Measurements from ENCODE around the gene EMILIN2.
A peak's percentile ranks its signal among the peaks of the same experiment; 100 is the strongest.

The EMILIN2 gene

GRCh38 chr18:2840521-2840920 lies 6.3 kb upstream of the EMILIN2 start:
- no peak overlapping the region for H3K4me3 ChIP-seq (ENCODE audit: insufficient read depth in 1 of 2, low read depth in 1 of 2, low read length in 2 of 2)
- no peak overlapping the region for H2BK12ac ChIP-seq (ENCODE audit: low read length in 2 of 2)
- H3K27me3 ChIP-seq (ENCODE audit: control insufficient read depth in 1 of 2, insufficient read depth in 1 of 2, low read length in 2 of 2), result peaks cover 0 to 30% of the 10 kb centered on the region in 2 experiments
- no peak overlapping the region for H3K27ac ChIP-seq (ENCODE audit: low read length, poor library complexity, severe bottlenecking)
- H2BK120ac ChIP-seq (ENCODE audit: low read depth, low read length), result no peak overlapping the region
- no peak overlapping the region for H2AFZ ChIP-seq (ENCODE audit: low read depth, low read length)
- H2BK15ac ChIP-seq (ENCODE audit: low read depth, poor library complexity, severe bottlenecking), result no peak overlapping the region
- no CpG with 5 or more reads among the region's 1 CpG for WGBS
- H4K8ac ChIP-seq (ENCODE audit: low read length), result no peak overlapping the region
- H3K4ac ChIP-seq (ENCODE audit: low read depth in 1 of 2, low read length in 2 of 2), result no peak overlapping the region
- H3K36me3 ChIP-seq (ENCODE audit: control insufficient read depth in 1 of 2, insufficient read depth in 2 of 2, low read depth in 1 of 2, low read length in 2 of 2), result no peaks in the 10 kb centered on the region
- H3K23ac ChIP-seq (ENCODE audit: low read length in 2 of 2), result no peak overlapping the region
- no peak overlapping the region for H3K18ac ChIP-seq (ENCODE audit: low read depth in 1 of 2, low read length in 2 of 2)
- no peaks in the 10 kb centered on the region for H3K4me1 ChIP-seq (ENCODE audit: control insufficient read depth, insufficient read depth, low read depth, low read length)
- H2BK5ac ChIP-seq (ENCODE audit: low read depth, low read length, poor library complexity, severe bottlenecking), result no peak overlapping the region
- no peak for DNase-seq
- H2AK5ac ChIP-seq (ENCODE audit: low read length, severe bottlenecking), result no peak overlapping the region
- H3K79me1 ChIP-seq (replicated peaks; ENCODE audit: low read length, poor library complexity, severe bottlenecking), result no peaks in the 10 kb centered on the region
- H3K14ac ChIP-seq (ENCODE audit: low read length in 2 of 2), result no peak overlapping the region
- no peaks in the 10 kb centered on the region for H3K9me3 ChIP-seq (ENCODE audit: control insufficient read depth, low read length)
- no peak overlapping the region for H4K91ac ChIP-seq (ENCODE audit: low read length)
- no peak overlapping the region for H3K4me2 ChIP-seq (ENCODE audit: low read length, poor library complexity, severe bottlenecking)
- H3K9ac ChIP-seq (ENCODE audit: low read length), result no peak overlapping the region

GRCh38 chr18:2843146-2843545 lies 3.7 kb upstream of the EMILIN2 start:
- no peaks in the 10 kb centered on the region for H3K36me3 ChIP-seq (ENCODE audit: control insufficient read depth in 1 of 2, insufficient read depth in 2 of 2, low read depth in 1 of 2, low read length in 2 of 2)
- no peak overlapping the region for H2AK5ac ChIP-seq (ENCODE audit: low read length, severe bottlenecking)
- H3K27ac ChIP-seq (ENCODE audit: low read length, poor library complexity, severe bottlenecking), result no peak overlapping the region
- no peak overlapping the region for H3K4me3 ChIP-seq (ENCODE audit: insufficient read depth in 1 of 2, low read depth in 1 of 2, low read length in 2 of 2)
- DNase-seq, result no peak
- H3K27me3 ChIP-seq (ENCODE audit: control insufficient read depth in 1 of 2, insufficient read depth in 1 of 2, low read length in 2 of 2), result peaks cover 0 to 38% of the 10 kb centered on the region in 2 experiments
- no peak overlapping the region for H4K91ac ChIP-seq (ENCODE audit: low read length)
- H3K4me1 ChIP-seq (ENCODE audit: control insufficient read depth, insufficient read depth, low read depth, low read length), result peaks cover 16% of the 10 kb centered on the region
- H2BK15ac ChIP-seq (ENCODE audit: low read depth, poor library complexity, severe bottlenecking), result no peak overlapping the region
- no peak overlapping the region for H4K8ac ChIP-seq (ENCODE audit: low read length)
- H3K4me2 ChIP-seq (ENCODE audit: low read length, poor library complexity, severe bottlenecking), result no peak overlapping the region
- H3K23ac ChIP-seq (ENCODE audit: low read length in 2 of 2), result no peak overlapping the region
- no peak overlapping the region for H2BK120ac ChIP-seq (ENCODE audit: low read depth, low read length)
- WGBS, result 88% methylated on average over 5 of the region's 6 CpGs
- no peak overlapping the region for H3K18ac ChIP-seq (ENCODE audit: low read depth in 1 of 2, low read length in 2 of 2)
- H3K9ac ChIP-seq (ENCODE audit: low read length), result no peak overlapping the region
- H3K9me3 ChIP-seq (ENCODE audit: control insufficient read depth, low read length), result no peaks in the 10 kb centered on the region
- no peak overlapping the region for H3K4ac ChIP-seq (ENCODE audit: low read depth in 1 of 2, low read length in 2 of 2)
- no peak overlapping the region for H2BK5ac ChIP-seq (ENCODE audit: low read depth, low read length, poor library complexity, severe bottlenecking)
- H3K79me1 ChIP-seq (replicated peaks; ENCODE audit: low read length, poor library complexity, severe bottlenecking), result no peaks in the 10 kb centered on the region
- no peak overlapping the region for H2AFZ ChIP-seq (ENCODE audit: low read depth, low read length)
- H3K14ac ChIP-seq (ENCODE audit: low read length in 2 of 2), result no peak overlapping the region
- H2BK12ac ChIP-seq (ENCODE audit: low read length in 2 of 2), result no peak overlapping the region

GRCh38 chr18:2845172-2845571 lies 1.6 kb upstream of the EMILIN2 start:
- no peak overlapping the region for H3K27ac ChIP-seq (ENCODE audit: low read length, poor library complexity, severe bottlenecking)

GRCh38 chr18:2847317-2848246 lies 776 bp downstream of the EMILIN2 start:
- Histone ChIP-seq H3K27me3 (ENCODE audit: control insufficient read depth in 1 of 2, insufficient read depth in 1 of 2, low read length in 2 of 2) (peaks cover 0 to 43% of the 10 kb centered on the region in 2 experiments), H3K4ac (ENCODE audit: low read depth in 1 of 2, low read length in 2 of 2) (no peak overlapping the region), H3K9me3 (ENCODE audit: control insufficient read depth, low read length) (no peaks in the 10 kb centered on the region), H3K4me3 (ENCODE audit: insufficient read depth in 1 of 2, low read depth in 1 of 2, low read length in 2 of 2) (peak overlapping the region; percentile 54 to 80), H3K18ac (ENCODE audit: low read depth in 1 of 2, low read length in 2 of 2) (no peak overlapping the region), H3K27ac (ENCODE audit: low read length, poor library complexity, severe bottlenecking) (no peak overlapping the region), H2AFZ (ENCODE audit: low read depth, low read length) (no peak overlapping the region), H2BK15ac (ENCODE audit: low read depth, poor library complexity, severe bottlenecking) (no peak overlapping the region), H3K23ac (ENCODE audit: low read length in 2 of 2) (no peak overlapping the region), H2BK5ac (ENCODE audit: low read depth, low read length, poor library complexity, severe bottlenecking) (no peak overlapping the region), H2BK12ac (ENCODE audit: low read length in 2 of 2) (no peak overlapping the region), H3K36me3 (ENCODE audit: control insufficient read depth in 1 of 2, insufficient read depth in 2 of 2, low read depth in 1 of 2, low read length in 2 of 2) (no peaks in the 10 kb centered on the region), H2BK120ac (ENCODE audit: low read depth, low read length) (no peak overlapping the region), H4K8ac (ENCODE audit: low read length) (no peak overlapping the region), H3K14ac (ENCODE audit: low read length in 2 of 2) (no peak overlapping the region), H3K79me1 (replicated peaks; ENCODE audit: low read length, poor library complexity, severe bottlenecking) (no peaks in the 10 kb centered on the region), H2AK5ac (ENCODE audit: low read length, severe bottlenecking) (no peak overlapping the region), H4K91ac (ENCODE audit: low read length) (no peak overlapping the region), H3K4me2 (ENCODE audit: low read length, poor library complexity, severe bottlenecking) (peak overlapping the region; percentile 96), H3K4me1 (ENCODE audit: control insufficient read depth, insufficient read depth, low read depth, low read length) (peaks cover 18% of the 10 kb centered on the region), H3K9ac (ENCODE audit: low read length) (peak overlapping the region; percentile 85)
- WGBS, result under 1% methylated on average over 63 of the region's 80 CpGs
- peak; percentile 30 for DNase-seq

More at GRCh38 chr18:2845172-2845571, 1.6 kb upstream of the EMILIN2 start:
- no peak overlapping the region for H3K4me3 ChIP-seq (ENCODE audit: insufficient read depth in 1 of 2, low read depth in 1 of 2, low read length in 2 of 2)
- no peak overlapping the region for H4K8ac ChIP-seq (ENCODE audit: low read length)
- no peaks in the 10 kb centered on the region for H3K36me3 ChIP-seq (ENCODE audit: control insufficient read depth in 1 of 2, insufficient read depth in 2 of 2, low read depth in 1 of 2, low read length in 2 of 2)
- no peak overlapping the region for H2BK120ac ChIP-seq (ENCODE audit: low read depth, low read length)
- no peak overlapping the region for H3K9ac ChIP-seq (ENCODE audit: low read length)
- no peak overlapping the region for H2BK5ac ChIP-seq (ENCODE audit: low read depth, low read length, poor library complexity, severe bottlenecking)
- H4K91ac ChIP-seq (ENCODE audit: low read length), result no peak overlapping the region
- H3K14ac ChIP-seq (ENCODE audit: low read length in 2 of 2), result no peak overlapping the region
- DNase-seq, result no peak
- H2AFZ ChIP-seq (ENCODE audit: low read depth, low read length), result no peak overlapping the region
- 100% methylated on average over 2 of the region's 4 CpGs for WGBS
- no peak overlapping the region for H2BK15ac ChIP-seq (ENCODE audit: low read depth, poor library complexity, severe bottlenecking)
- H2AK5ac ChIP-seq (ENCODE audit: low read length, severe bottlenecking), result no peak overlapping the region
- H2BK12ac ChIP-seq (ENCODE audit: low read length in 2 of 2), result no peak overlapping the region
- no peaks in the 10 kb centered on the region for H3K9me3 ChIP-seq (ENCODE audit: control insufficient read depth, low read length)
- H3K23ac ChIP-seq (ENCODE audit: low read length in 2 of 2), result no peak overlapping the region
- no peak overlapping the region for H3K4me2 ChIP-seq (ENCODE audit: low read length, poor library complexity, severe bottlenecking)
- no peaks in the 10 kb centered on the region for H3K79me1 ChIP-seq (replicated peaks; ENCODE audit: low read length, poor library complexity, severe bottlenecking)
- peaks cover 0 to 48% of the 10 kb centered on the region in 2 experiments for H3K27me3 ChIP-seq (ENCODE audit: control insufficient read depth in 1 of 2, insufficient read depth in 1 of 2, low read length in 2 of 2)
- no peak overlapping the region for H3K4ac ChIP-seq (ENCODE audit: low read depth in 1 of 2, low read length in 2 of 2)
- H3K4me1 ChIP-seq (ENCODE audit: control insufficient read depth, insufficient read depth, low read depth, low read length), result peaks cover 16% of the 10 kb centered on the region
- H3K18ac ChIP-seq (ENCODE audit: low read depth in 1 of 2, low read length in 2 of 2), result no peak overlapping the region

Measured in mesenchymal stem cell (in vitro differentiated cells and primary cell).